HEK293 (cell line): ENCODE measurements around the gene GPD1.
A peak's percentile ranks its signal among the peaks of the same experiment; 100 is the strongest.
"Not testable (repeated sequence)": the region's sequence is repeated elsewhere in the genome, so short reads cannot be mapped to it uniquely, and the experiment has no call there.

Experiments used
- CTCF ChIA-PET: fragments of 350-600 bp; formaldehyde crosslinking; extraction: SDS; loops from one replicate; lab custom pipeline; 2021; ENCODE audit warnings: antibody characterized with exemption; lab: Yijun Ruan, JAX
- POLR2A ChIA-PET: fragments of 300-600 bp; formaldehyde crosslinking; extraction: SDS; loops from one replicate; lab custom pipeline; 2020; ENCODE audit warnings: antibody characterized with exemption, inconsistent platforms; lab: Yijun Ruan, JAX
- H3K27ac ChIP-seq: fragments of 200-500 bp; sonication (Bioruptor generic); 2 replicates; pipeline ENCODE4 v1.5.1; 2014; ENCODE audit warnings: low read depth, low read length, control low read depth, inconsistent platforms; ENCODE audit errors: extremely low read depth
- H3K36me3 ChIP-seq, 2 experiments: fragments of 200-500 bp in 1 of 2; sonication (Bioruptor generic) in 1 of 2; 1 replicate in 1 of 2; 2 replicates in 1 of 2; pipeline ENCODE4 v1.5.1; 2014 to 2017; ENCODE audit warnings: inconsistent platforms in 2 of 2, low read length in 2 of 2; ENCODE audit not compliant: control insufficient read depth in 2 of 2, insufficient read depth in 1 of 2
- H3K4me1 ChIP-seq: fragments of 200-500 bp; sonication (Bioruptor generic); 2 replicates; pipeline ENCODE4 v1.5.1; 2014; ENCODE audit warnings: mild to moderate bottlenecking, low read length, inconsistent platforms; ENCODE audit not compliant: control insufficient read depth, insufficient read depth
- H3K4me3 ChIP-seq: 2 replicates; pipeline ENCODE4 v1.5.1; 2011; ENCODE audit warnings: low read depth, mild to moderate bottlenecking, control low read depth, low read length, moderate library complexity
- H3K9me3 ChIP-seq: fragments of 200-500 bp; sonication (Bioruptor generic); 2 replicates; pipeline ENCODE4 v1.5.1; 2014; ENCODE audit warnings: low read depth, low read length, inconsistent platforms; ENCODE audit not compliant: control insufficient read depth, insufficient read depth
- GLIS1 ChIP-seq: fragments of 450-650 bp; formaldehyde crosslinking; IDR thresholded peaks from 2 replicates; pipeline ENCODE4 v1.5.1; 2016; ENCODE audit warnings: missing biosample characterization, missing genetic modification characterization
- OVOL3 ChIP-seq: fragments of 450-650 bp; formaldehyde crosslinking; IDR thresholded peaks from 2 replicates; pipeline ENCODE4 v1.5.1; 2016; ENCODE audit warnings: missing biosample characterization, missing genetic modification characterization
- SALL2 ChIP-seq: fragments of 450-650 bp; formaldehyde crosslinking; IDR thresholded peaks from 2 replicates; pipeline ENCODE4 v1.5.0; 2017; ENCODE audit warnings: missing biosample characterization, mild to moderate bottlenecking, missing genetic modification characterization, borderline replicate concordance
- ZFHX2 ChIP-seq: fragments of 450-650 bp; formaldehyde crosslinking; conservative IDR thresholded peaks from 2 replicates; pipeline ENCODE4 v1.5.1; 2016; ENCODE audit warnings: missing biosample characterization, missing genetic modification characterization
- ZNF350 ChIP-seq: fragments of 450-650 bp; formaldehyde crosslinking; IDR thresholded peaks from 2 replicates; pipeline ENCODE4 v1.5.0; 2017; ENCODE audit warnings: missing biosample characterization, mild to moderate bottlenecking, missing genetic modification characterization
- ZNF555 ChIP-seq: fragments of 450-650 bp; formaldehyde crosslinking; conservative IDR thresholded peaks from 2 replicates; pipeline ENCODE4 v1.5.1; 2017; ENCODE audit warnings: missing biosample characterization, mild to moderate bottlenecking, missing genetic modification characterization, inconsistent platforms
- ZNF664 ChIP-seq: fragments of 450-650 bp; formaldehyde crosslinking; IDR thresholded peaks from 2 replicates; pipeline ENCODE4 v1.5.1; 2016; ENCODE audit warnings: missing biosample characterization, missing genetic modification characterization
- ZNF677 ChIP-seq: fragments of 450-650 bp; IDR thresholded peaks from 2 replicates; pipeline ENCODE4 v1.5.0; 2018; ENCODE audit warnings: missing biosample characterization, mild to moderate bottlenecking, missing genetic modification characterization, moderate library complexity
- ZNF76 ChIP-seq: fragments of 450-650 bp; formaldehyde crosslinking; IDR thresholded peaks from 2 replicates; pipeline ENCODE4; 2016; ENCODE audit warnings: low read depth, missing biosample characterization, missing genetic modification characterization, borderline replicate concordance
- TF ChIP-seq, protein P1 (sequence below): fragments of 450-650 bp; formaldehyde crosslinking; IDR thresholded peaks from 2 replicates; pipeline ENCODE4 v1.5.1; 2016; ENCODE audit warnings: missing biosample characterization, missing genetic modification characterization, borderline replicate concordance
- TF ChIP-seq, protein P2 (sequence below): fragments of 450-650 bp; formaldehyde crosslinking; IDR thresholded peaks from 2 replicates; pipeline ENCODE4 v1.5.1; 2017; ENCODE audit warnings: missing biosample characterization, missing genetic modification characterization
- TF ChIP-seq, protein P3 (sequence below): fragments of 450-650 bp; formaldehyde crosslinking; IDR thresholded peaks from 2 replicates; pipeline ENCODE4 v1.5.1; 2017; ENCODE audit warnings: missing biosample characterization, mild to moderate bottlenecking, missing genetic modification characterization, moderate library complexity
- TF ChIP-seq, protein P4 (sequence below): fragments of 450-650 bp; formaldehyde crosslinking; IDR thresholded peaks from 2 replicates; pipeline ENCODE4 v1.5.1; 2017; ENCODE audit warnings: missing biosample characterization, missing genetic modification characterization
- TF ChIP-seq, protein P5 (sequence below): fragments of 450-650 bp; formaldehyde crosslinking; IDR thresholded peaks from 2 replicates; pipeline ENCODE4 v1.5.1; 2016; ENCODE audit warnings: missing biosample characterization, missing genetic modification characterization, borderline replicate concordance
- TF ChIP-seq, protein P6 (sequence below): fragments of 450-650 bp; formaldehyde crosslinking; IDR thresholded peaks from 2 replicates; pipeline ENCODE4 v1.5.1; 2016; ENCODE audit warnings: missing biosample characterization, missing genetic modification characterization

GPD1 gene

DNA sequence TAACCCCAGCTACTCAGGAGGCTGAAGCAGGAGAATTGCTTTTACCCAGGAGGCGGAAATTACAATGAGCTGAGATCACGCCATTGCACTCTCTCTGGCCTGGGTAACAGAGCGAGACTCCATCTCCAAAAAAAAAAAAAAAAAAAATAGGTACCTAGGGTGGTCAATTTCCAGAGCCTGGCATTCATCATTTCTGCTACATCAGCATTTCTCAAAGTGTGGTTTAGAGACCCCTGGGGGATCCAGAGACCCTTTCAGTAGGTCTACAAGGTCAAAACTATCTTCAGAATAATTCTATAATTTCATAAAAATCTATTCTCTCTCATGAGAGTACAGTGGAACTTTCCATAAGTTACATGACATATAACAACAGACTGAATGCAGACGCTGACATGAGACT, 43.5 kb downstream of the GPD1 start (continued):
- TF ChIP-seq, protein P1, sequence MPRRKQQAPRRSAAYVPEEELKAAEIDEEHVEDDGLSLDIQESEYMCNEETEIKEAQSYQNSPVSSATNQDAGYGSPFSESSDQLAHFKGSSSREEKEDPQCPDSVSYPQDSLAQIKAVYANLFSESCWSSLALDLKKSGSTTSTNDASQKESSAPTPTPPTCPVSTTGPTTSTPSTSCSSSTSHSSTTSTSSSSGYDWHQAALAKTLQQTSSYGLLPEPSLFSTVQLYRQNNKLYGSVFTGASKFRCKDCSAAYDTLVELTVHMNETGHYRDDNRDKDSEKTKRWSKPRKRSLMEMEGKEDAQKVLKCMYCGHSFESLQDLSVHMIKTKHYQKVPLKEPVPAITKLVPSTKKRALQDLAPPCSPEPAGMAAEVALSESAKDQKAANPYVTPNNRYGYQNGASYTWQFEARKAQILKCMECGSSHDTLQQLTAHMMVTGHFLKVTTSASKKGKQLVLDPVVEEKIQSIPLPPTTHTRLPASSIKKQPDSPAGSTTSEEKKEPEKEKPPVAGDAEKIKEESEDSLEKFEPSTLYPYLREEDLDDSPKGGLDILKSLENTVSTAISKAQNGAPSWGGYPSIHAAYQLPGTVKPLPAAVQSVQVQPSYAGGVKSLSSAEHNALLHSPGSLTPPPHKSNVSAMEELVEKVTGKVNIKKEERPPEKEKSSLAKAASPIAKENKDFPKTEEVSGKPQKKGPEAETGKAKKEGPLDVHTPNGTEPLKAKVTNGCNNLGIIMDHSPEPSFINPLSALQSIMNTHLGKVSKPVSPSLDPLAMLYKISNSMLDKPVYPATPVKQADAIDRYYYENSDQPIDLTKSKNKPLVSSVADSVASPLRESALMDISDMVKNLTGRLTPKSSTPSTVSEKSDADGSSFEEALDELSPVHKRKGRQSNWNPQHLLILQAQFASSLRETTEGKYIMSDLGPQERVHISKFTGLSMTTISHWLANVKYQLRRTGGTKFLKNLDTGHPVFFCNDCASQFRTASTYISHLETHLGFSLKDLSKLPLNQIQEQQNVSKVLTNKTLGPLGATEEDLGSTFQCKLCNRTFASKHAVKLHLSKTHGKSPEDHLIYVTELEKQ (tag by site-specific recombination) = no peak

DNA sequence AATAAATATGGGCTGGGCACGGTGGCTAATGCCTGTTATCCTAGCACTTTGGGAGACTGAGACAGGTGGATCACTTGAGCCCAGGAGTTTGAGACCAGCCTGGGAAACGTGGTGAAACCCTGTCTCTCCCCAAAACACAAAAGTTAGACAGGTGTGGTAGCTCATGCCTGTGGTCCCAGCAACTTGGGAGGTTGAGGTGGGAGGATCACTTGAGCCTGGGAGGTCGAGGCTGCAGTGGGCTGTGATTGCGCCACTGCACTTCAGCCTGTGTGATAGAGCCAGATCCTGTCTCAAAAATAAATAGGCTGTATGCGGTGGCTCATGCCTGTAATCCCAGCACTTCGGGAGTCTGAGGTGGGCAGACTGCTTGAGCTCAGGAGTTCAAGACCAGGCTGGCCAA, 44.2 kb downstream of the GPD1 start:
- not testable (repeated sequence) for H3K36me3 ChIP-seq, H3K4me3 ChIP-seq, H3K27ac ChIP-seq, H3K9me3 ChIP-seq, H3K4me1 ChIP-seq
- TF ChIP-seq, protein P2, sequence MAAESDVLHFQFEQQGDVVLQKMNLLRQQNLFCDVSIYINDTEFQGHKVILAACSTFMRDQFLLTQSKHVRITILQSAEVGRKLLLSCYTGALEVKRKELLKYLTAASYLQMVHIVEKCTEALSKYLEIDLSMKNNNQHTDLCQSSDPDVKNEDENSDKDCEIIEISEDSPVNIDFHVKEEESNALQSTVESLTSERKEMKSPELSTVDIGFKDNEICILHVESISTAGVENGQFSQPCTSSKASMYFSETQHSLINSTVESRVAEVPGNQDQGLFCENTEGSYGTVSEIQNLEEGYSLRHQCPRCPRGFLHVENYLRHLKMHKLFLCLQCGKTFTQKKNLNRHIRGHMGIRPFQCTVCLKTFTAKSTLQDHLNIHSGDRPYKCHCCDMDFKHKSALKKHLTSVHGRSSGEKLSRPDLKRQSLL (tag by site-specific recombination) = peak; percentile 61; the same call in 1 of the 2 replicates
- TF ChIP-seq GLIS1 (tag by site-specific recombination) = peak; percentile 71
- CTCF ChIA-PET = interaction anchor here (0.5 to 2.1 kb wide), 5 partner anchors 35 to 181 kb away, joined by 3 to 7 read pairs (median 3); partner anchors contain the start of gene COX14
- POLR2A ChIA-PET = interaction anchor here (0.6 to 1.6 kb wide), 2 partner anchors 36 to 61 kb away, joined by 3 to 9 read pairs; partner anchors contain the start of gene COX14

DNA sequence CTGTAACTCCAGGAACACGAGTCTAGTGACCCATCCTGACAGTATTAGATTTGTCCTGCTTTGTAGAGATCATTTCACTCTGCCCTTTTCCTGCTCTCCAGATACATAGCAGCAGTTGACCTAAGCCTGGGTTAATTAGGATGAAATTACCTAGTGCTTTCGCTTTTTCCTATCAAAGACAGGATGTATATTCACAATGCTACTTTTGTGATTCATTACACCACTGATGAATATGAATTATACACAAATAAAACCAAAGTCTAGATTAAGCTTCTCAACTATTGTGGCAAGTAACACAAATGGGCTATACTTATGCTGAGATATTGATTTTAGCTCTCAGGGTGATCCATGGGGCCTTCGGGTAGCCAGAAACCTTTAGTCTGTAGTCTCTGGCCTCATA, 45.5 kb downstream of the GPD1 start:
- POLR2A ChIA-PET = interaction anchor here (0.6 to 1.2 kb wide), 2 partner anchors 17 to 37 kb away, joined by 3 read pairs; partner anchors contain the start of gene COX14
- Histone ChIP-seq H3K4me1 (peaks cover 6% of the 10 kb centered on the region), H3K36me3 (peaks cover 3 to 6% of the 10 kb centered on the region in 2 experiments; a peak in 2 of 3 replicates), H3K27ac (no peak overlapping the region), H3K4me3 (no peak overlapping the region)
- TF ChIP-seq, protein P3, sequence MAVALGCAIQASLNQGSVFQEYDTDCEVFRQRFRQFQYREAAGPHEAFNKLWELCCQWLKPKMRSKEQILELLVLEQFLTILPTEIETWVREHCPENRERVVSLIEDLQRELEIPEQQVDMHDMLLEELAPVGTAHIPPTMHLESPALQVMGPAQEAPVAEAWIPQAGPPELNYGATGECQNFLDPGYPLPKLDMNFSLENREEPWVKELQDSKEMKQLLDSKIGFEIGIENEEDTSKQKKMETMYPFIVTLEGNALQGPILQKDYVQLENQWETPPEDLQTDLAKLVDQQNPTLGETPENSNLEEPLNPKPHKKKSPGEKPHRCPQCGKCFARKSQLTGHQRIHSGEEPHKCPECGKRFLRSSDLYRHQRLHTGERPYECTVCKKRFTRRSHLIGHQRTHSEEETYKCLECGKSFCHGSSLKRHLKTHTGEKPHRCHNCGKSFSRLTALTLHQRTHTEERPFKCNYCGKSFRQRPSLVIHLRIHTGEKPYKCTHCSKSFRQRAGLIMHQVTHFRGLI (tag by site-specific recombination) = no peak
- TF ChIP-seq, all 188 proteins: peak for 0
- H3K9me3 ChIP-seq = no peaks in the 10 kb centered on the region
- CTCF ChIA-PET = interaction anchor here (0.6 to 1.2 kb wide), 2 partner anchors 38 to 64 kb away, joined by 3 read pairs; partner anchors contain the start of genes COX14 and SMARCD1

DNA sequence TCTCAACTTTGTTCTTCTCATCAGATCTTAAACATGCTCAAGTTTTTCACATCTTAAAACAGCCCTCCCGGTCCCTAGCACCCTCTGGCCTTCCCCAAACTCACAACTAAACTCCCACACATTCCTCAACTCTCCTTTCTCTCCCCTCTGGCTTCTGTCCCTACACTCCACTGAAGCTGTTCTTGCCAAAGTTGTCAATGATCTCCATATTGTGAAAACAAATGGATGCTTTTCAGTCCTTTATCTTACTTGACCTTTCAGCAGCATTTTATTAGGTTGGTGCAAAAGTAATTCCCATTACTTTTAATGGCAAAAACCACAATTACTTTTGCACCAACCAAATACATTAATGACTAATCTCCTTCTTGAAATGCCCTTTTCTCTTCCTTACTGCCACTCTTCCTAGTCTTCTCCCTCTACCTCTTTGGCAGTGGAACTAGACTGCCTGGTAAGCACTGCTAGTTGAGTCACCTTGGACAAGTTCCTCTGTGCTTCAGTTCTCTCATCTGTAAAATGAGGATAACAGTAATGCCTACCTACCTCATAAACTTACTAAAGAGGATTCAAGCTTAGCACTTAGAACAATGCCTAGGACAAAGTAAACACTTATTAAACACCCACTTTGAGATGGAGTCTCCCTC, 47.4 kb downstream of the GPD1 start:
- CTCF ChIA-PET = interaction anchor here (0.6 to 1.2 kb wide), 2 partner anchors 9 to 50 kb away, joined by 3 read pairs; no protein-coding TSS in a partner anchor
- no peaks in the 10 kb centered on the region for H3K4me1 ChIP-seq
- H3K4me3 ChIP-seq = no peak overlapping the region
- H3K36me3 ChIP-seq = peaks cover 3 to 6% of the 10 kb centered on the region in 2 experiments; a peak in 2 of 3 replicates
- no peak overlapping the region for H3K27ac ChIP-seq
- POLR2A ChIA-PET = no interaction called here
- H3K9me3 ChIP-seq = no peaks in the 10 kb centered on the region
- TF ChIP-seq ZNF555 = 0 out of 2 replicates have a peak, but pooled peaks have one; percentile 13
- no peak for TF ChIP-seq OVOL3 (tag by site-specific recombination)
- TF ChIP-seq ZFHX2 = peak; percentile 16; the same call in 1 of the 2 replicates
- no peak for TF ChIP-seq ZNF76 (tag by site-specific recombination)
- TF ChIP-seq, protein P4, sequence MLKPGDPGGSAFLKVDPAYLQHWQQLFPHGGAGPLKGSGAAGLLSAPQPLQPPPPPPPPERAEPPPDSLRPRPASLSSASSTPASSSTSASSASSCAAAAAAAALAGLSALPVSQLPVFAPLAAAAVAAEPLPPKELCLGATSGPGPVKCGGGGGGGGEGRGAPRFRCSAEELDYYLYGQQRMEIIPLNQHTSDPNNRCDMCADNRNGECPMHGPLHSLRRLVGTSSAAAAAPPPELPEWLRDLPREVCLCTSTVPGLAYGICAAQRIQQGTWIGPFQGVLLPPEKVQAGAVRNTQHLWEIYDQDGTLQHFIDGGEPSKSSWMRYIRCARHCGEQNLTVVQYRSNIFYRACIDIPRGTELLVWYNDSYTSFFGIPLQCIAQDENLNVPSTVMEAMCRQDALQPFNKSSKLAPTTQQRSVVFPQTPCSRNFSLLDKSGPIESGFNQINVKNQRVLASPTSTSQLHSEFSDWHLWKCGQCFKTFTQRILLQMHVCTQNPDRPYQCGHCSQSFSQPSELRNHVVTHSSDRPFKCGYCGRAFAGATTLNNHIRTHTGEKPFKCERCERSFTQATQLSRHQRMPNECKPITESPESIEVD (tag by site-specific recombination) = peak; percentile 51; the same call in 1 of the 2 replicates
- TF ChIP-seq, protein P5, sequence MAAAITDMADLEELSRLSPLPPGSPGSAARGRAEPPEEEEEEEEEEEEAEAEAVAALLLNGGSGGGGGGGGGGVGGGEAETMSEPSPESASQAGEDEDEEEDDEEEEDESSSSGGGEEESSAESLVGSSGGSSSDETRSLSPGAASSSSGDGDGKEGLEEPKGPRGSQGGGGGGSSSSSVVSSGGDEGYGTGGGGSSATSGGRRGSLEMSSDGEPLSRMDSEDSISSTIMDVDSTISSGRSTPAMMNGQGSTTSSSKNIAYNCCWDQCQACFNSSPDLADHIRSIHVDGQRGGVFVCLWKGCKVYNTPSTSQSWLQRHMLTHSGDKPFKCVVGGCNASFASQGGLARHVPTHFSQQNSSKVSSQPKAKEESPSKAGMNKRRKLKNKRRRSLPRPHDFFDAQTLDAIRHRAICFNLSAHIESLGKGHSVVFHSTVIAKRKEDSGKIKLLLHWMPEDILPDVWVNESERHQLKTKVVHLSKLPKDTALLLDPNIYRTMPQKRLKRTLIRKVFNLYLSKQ (tag by site-specific recombination) = no peak
- TF ChIP-seq, protein P6, sequence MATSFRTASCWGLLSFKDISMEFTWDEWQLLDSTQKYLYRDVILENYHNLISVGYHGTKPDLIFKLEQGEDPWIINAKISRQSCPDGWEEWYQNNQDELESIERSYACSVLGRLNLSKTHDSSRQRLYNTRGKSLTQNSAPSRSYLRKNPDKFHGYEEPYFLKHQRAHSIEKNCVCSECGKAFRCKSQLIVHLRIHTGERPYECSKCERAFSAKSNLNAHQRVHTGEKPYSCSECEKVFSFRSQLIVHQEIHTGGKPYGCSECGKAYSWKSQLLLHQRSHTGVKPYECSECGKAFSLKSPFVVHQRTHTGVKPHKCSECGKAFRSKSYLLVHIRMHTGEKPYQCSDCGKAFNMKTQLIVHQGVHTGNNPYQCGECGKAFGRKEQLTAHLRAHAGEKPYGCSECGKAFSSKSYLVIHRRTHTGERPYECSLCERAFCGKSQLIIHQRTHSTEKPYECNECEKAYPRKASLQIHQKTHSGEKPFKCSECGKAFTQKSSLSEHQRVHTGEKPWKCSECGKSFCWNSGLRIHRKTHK (tag by site-specific recombination) = no peak
- no peak for TF ChIP-seq ZNF350 (tag by site-specific recombination)
- TF ChIP-seq ZNF677 = peak; percentile 76
- TF ChIP-seq SALL2 (tag by site-specific recombination) = no peak
- 0 out of 2 replicates have a peak, but pooled peaks have one; percentile 11 for TF ChIP-seq ZNF664 (tag by site-specific recombination)
